ENCODE measurements around the gene ATL2.

DNA sequence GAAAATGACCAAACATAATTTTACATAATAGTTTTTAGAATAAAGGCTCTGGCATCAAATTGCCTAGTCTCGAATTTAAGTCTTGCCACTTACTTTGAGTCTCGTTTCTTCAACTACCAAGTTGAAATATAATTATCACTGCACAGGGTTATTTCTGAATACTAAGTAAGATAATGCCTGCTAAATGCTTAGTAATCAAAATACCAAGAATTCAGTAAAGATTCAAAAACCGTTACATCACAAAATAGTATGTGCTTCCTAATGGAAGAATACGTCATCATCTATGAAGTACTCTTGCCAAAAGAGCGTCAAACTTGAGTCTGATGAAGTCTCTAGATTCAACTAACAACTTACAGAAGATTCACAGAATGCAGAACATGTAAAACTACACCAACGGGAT lies 40.5 kb downstream of the ATL2 start:
- no peak for TF ChIP-seq EZH2phosphoT487 (IDR thresholded peaks at IDR 0.05; ENCODE audit: low read depth, severe bottlenecking, unreplicated experiment)
- TF ChIP-seq, protein P1, sequence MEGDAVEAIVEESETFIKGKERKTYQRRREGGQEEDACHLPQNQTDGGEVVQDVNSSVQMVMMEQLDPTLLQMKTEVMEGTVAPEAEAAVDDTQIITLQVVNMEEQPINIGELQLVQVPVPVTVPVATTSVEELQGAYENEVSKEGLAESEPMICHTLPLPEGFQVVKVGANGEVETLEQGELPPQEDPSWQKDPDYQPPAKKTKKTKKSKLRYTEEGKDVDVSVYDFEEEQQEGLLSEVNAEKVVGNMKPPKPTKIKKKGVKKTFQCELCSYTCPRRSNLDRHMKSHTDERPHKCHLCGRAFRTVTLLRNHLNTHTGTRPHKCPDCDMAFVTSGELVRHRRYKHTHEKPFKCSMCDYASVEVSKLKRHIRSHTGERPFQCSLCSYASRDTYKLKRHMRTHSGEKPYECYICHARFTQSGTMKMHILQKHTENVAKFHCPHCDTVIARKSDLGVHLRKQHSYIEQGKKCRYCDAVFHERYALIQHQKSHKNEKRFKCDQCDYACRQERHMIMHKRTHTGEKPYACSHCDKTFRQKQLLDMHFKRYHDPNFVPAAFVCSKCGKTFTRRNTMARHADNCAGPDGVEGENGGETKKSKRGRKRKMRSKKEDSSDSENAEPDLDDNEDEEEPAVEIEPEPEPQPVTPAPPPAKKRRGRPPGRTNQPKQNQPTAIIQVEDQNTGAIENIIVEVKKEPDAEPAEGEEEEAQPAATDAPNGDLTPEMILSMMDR (IDR thresholded peaks at IDR 0.05; ENCODE audit: poor library complexity) = no peak
- no peak for TF ChIP-seq EZH2 (IDR thresholded peaks at IDR 0.05; ENCODE audit: borderline replicate concordance)

Measured in hepatocyte (in vitro differentiated cells).